ENCODE measurements around the gene FGD2.

- TF ChIP-seq, protein P1, sequence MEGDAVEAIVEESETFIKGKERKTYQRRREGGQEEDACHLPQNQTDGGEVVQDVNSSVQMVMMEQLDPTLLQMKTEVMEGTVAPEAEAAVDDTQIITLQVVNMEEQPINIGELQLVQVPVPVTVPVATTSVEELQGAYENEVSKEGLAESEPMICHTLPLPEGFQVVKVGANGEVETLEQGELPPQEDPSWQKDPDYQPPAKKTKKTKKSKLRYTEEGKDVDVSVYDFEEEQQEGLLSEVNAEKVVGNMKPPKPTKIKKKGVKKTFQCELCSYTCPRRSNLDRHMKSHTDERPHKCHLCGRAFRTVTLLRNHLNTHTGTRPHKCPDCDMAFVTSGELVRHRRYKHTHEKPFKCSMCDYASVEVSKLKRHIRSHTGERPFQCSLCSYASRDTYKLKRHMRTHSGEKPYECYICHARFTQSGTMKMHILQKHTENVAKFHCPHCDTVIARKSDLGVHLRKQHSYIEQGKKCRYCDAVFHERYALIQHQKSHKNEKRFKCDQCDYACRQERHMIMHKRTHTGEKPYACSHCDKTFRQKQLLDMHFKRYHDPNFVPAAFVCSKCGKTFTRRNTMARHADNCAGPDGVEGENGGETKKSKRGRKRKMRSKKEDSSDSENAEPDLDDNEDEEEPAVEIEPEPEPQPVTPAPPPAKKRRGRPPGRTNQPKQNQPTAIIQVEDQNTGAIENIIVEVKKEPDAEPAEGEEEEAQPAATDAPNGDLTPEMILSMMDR (IDR thresholded peaks at IDR 0.05), result peak in 4 of 6 experiments; percentile 29 to 54 (median 43)
- no peak for TF ChIP-seq POLR2A (IDR thresholded peaks at IDR 0.05)
These were observed 26.1 kb upstream of the FGD2 start for GRCh38 chr6:36979347-36979742.
